ENCODE data around the gene CCDC6.

DNA sequence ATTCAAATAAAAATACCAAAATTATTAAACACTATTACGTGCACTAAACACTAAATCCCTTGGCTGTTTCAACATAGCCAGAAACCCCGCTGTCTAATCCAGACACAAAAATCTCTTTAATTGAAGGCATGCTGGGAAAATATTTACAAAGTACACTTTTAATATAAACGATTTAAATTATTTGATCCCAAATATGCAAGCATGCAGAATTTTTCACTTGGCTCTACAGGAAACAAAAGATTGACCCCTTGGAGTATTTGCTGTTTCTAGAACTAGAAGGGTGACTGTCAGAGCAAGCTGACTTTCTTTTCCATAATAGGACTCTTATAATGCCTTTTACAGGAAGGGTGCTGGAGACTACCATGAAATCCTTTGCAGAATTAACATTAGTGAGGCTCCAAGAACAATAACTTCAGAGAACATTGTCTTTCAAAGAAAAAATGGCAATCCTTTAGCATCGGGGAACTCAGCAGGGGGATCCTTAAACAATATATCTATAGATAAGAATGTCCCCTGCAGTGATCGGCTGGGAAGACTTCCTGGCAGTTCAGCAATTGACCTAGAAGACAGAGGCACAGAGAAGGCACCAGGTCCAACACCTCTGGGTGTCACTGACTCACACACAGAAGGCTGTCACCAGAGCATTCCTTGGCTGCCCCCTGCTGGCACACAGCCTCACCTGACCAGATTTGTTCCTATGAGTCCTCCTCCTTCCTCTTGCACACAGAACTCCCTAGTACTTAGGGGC is 97.3 kb downstream of the CCDC6 start:
- TF ChIP-seq, protein P1, sequence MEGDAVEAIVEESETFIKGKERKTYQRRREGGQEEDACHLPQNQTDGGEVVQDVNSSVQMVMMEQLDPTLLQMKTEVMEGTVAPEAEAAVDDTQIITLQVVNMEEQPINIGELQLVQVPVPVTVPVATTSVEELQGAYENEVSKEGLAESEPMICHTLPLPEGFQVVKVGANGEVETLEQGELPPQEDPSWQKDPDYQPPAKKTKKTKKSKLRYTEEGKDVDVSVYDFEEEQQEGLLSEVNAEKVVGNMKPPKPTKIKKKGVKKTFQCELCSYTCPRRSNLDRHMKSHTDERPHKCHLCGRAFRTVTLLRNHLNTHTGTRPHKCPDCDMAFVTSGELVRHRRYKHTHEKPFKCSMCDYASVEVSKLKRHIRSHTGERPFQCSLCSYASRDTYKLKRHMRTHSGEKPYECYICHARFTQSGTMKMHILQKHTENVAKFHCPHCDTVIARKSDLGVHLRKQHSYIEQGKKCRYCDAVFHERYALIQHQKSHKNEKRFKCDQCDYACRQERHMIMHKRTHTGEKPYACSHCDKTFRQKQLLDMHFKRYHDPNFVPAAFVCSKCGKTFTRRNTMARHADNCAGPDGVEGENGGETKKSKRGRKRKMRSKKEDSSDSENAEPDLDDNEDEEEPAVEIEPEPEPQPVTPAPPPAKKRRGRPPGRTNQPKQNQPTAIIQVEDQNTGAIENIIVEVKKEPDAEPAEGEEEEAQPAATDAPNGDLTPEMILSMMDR (IDR thresholded peaks at IDR 0.05; ENCODE audit: low read depth, low read length) = peak; percentile 81
- TF ChIP-seq POLR2A (IDR thresholded peaks at IDR 0.05; ENCODE audit: extremely low read depth, insufficient read length) (no peak), MYC (IDR thresholded peaks at IDR 0.05; ENCODE audit: low read depth, low read length) (no peak)
- TF ChIP-seq, protein P2, sequence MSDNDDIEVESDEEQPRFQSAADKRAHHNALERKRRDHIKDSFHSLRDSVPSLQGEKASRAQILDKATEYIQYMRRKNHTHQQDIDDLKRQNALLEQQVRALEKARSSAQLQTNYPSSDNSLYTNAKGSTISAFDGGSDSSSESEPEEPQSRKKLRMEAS (IDR thresholded peaks at IDR 0.05; ENCODE audit: low read depth, low read length) = no peak
